ENCODE results near the gene NXPH1. TPM values are rescaled to one million over a fixed set of nuclear protein-coding genes. Genes with fewer than 3 reads are reported as not detected.

Gene NXPH1
- total and polyA plus RNA-seq, 10 donors = not detected

GRCh38 chr7:8773518-8773917 is 340.1 kb downstream of the NXPH1 start:
- no peaks in the 10 kb centered on the region for H3K36me3 ChIP-seq
- peaks cover 0 to 10% (median 4%) of the 10 kb centered on the region in 8 donors for H3K9me3 ChIP-seq
- DNase-seq = no peak
- no peak overlapping the region for H3K4me3 ChIP-seq
- no peaks in the 10 kb centered on the region for H3K27me3 ChIP-seq (replicated peaks in 1 of 7)
- no peak for TF ChIP-seq POLR2AphosphoS5 (IDR thresholded peaks at IDR 0.05)
- TF ChIP-seq, protein P1, sequence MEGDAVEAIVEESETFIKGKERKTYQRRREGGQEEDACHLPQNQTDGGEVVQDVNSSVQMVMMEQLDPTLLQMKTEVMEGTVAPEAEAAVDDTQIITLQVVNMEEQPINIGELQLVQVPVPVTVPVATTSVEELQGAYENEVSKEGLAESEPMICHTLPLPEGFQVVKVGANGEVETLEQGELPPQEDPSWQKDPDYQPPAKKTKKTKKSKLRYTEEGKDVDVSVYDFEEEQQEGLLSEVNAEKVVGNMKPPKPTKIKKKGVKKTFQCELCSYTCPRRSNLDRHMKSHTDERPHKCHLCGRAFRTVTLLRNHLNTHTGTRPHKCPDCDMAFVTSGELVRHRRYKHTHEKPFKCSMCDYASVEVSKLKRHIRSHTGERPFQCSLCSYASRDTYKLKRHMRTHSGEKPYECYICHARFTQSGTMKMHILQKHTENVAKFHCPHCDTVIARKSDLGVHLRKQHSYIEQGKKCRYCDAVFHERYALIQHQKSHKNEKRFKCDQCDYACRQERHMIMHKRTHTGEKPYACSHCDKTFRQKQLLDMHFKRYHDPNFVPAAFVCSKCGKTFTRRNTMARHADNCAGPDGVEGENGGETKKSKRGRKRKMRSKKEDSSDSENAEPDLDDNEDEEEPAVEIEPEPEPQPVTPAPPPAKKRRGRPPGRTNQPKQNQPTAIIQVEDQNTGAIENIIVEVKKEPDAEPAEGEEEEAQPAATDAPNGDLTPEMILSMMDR (IDR thresholded peaks at IDR 0.05 in 8 of 11, conservative IDR thresholded peaks at IDR 0.05 in 3 of 11) = no peak
- no peak for TF ChIP-seq POLR2A (IDR thresholded peaks at IDR 0.05)
- intact Hi-C loops (cut with DNase I; ENCODE audit: low total_unique reads) = no loop called here
- no peak overlapping the region for H3K27ac ChIP-seq
- no peaks in the 10 kb centered on the region for H3K4me1 ChIP-seq

- no peak for TF ChIP-seq POLR2A (IDR thresholded peaks at IDR 0.05)
- TF ChIP-seq, protein P1 (IDR thresholded peaks at IDR 0.05 in 8 of 11, conservative IDR thresholded peaks at IDR 0.05 in 3 of 11) = no peak
- no peak for TF ChIP-seq POLR2AphosphoS5 (IDR thresholded peaks at IDR 0.05)
- intact Hi-C loops (cut with DNase I; ENCODE audit: low total_unique reads) = no loop called here
- no peaks in the 10 kb centered on the region for H3K4me1 ChIP-seq
- no peak overlapping the region for H3K4me3 ChIP-seq
- 69 to 88% (median 80%) methylated on average over 2 of the region's 2 CpGs for WGBS, 5 donors
- no peak overlapping the region for H3K27ac ChIP-seq
- no peak for DNase-seq
- H3K36me3 ChIP-seq = no peaks in the 10 kb centered on the region
- H3K9me3 ChIP-seq = peaks cover 0 to 5% (median 1%) of the 10 kb centered on the region in 8 donors
- H3K27me3 ChIP-seq (replicated peaks in 1 of 7) = no peaks in the 10 kb centered on the region
These were observed 345.1 kb downstream of the NXPH1 start for GRCh38 chr7:8778459-8778858.

DNA sequence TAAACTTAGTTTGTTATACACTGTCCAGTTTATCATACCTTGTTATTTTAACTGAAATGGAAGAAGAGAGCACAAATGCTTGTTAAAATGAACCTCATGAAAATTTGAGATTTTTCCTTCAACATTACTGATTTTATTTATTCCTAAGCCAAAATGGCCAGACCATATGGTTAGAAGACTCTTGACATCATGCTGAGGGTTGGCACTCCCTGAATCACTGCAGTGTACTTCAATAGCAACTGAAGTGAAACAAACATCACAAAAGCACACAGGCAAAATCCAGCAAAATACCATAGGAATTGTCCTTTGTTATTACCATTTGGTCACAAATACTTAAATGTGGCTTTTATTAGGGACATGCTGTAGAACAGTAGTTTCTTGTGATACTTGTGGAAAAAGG is 347.8 kb downstream of the NXPH1 start:
- intact Hi-C loops (cut with DNase I; ENCODE audit: low total_unique reads) = no loop called here
- Histone ChIP-seq H3K27ac (no peak overlapping the region), H3K4me1 (no peaks in the 10 kb centered on the region)

GRCh38 chr7:8783229-8783628 is 349.8 kb downstream of the NXPH1 start:
- TF ChIP-seq POLR2AphosphoS5 (IDR thresholded peaks at IDR 0.05) = no peak
- 6 to 19% (median 10%) methylated on average over 2 of the region's 2 CpGs for WGBS, 5 donors
- H3K4me3 ChIP-seq = no peak overlapping the region
- DNase-seq = no peak
- H3K27me3 ChIP-seq (replicated peaks in 1 of 7) = no peaks in the 10 kb centered on the region
- no peaks in the 10 kb centered on the region for H3K4me1 ChIP-seq
- no peaks in the 10 kb centered on the region for H3K36me3 ChIP-seq
- H3K9me3 ChIP-seq = peaks cover 0 to 12% (median 0%) of the 10 kb centered on the region in 8 donors
- intact Hi-C loops (cut with DNase I; ENCODE audit: low total_unique reads) = no loop called here
- no peak overlapping the region for H3K27ac ChIP-seq

More for the DNA sequence above, 347.8 kb downstream of the NXPH1 start:
- Histone ChIP-seq H3K27me3 (replicated peaks in 1 of 7) (no peaks in the 10 kb centered on the region), H3K36me3 (no peaks in the 10 kb centered on the region), H3K4me3 (no peak overlapping the region), H3K9me3 (peaks cover 0 to 7% (median 0%) of the 10 kb centered on the region in 8 donors)
- DNase-seq = no peak
- TF ChIP-seq POLR2A (IDR thresholded peaks at IDR 0.05) (no peak), POLR2AphosphoS5 (IDR thresholded peaks at IDR 0.05) (no peak)
- TF ChIP-seq, protein P1 (IDR thresholded peaks at IDR 0.05 in 8 of 11, conservative IDR thresholded peaks at IDR 0.05 in 3 of 11) = no peak

DNA sequence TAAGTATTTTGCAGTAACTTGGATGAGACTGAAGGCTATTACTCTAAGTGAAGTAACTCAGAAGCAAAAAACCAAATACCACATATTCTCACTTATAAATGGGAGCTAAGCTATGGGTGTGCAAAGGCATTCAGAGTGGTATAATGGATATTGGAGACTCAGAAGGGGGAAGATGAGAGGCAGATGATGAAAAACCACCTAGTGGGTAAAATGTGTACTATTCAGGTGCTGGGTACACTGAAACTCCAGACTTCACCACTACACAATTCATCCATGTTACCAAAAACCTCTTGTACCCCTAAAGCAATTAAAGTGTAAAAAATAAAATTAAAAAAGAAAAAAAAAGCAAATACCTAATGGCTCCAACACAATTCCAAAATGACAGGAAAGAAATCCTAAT is 351.7 kb downstream of the NXPH1 start:
- DNase-seq = no peak
- no peak overlapping the region for H3K27ac ChIP-seq
- H3K9me3 ChIP-seq = peaks cover 0 to 12% (median 0%) of the 10 kb centered on the region in 8 donors
- H3K27me3 ChIP-seq (replicated peaks in 1 of 7) = no peaks in the 10 kb centered on the region
- intact Hi-C loops (cut with DNase I; ENCODE audit: low total_unique reads) = no loop called here
- no peaks in the 10 kb centered on the region for H3K36me3 ChIP-seq
- TF ChIP-seq POLR2AphosphoS5 (IDR thresholded peaks at IDR 0.05) (no peak), POLR2A (IDR thresholded peaks at IDR 0.05) (no peak)
- TF ChIP-seq, protein P1 (IDR thresholded peaks at IDR 0.05 in 8 of 11, conservative IDR thresholded peaks at IDR 0.05 in 3 of 11) = no peak
- H3K4me3 ChIP-seq = no peak overlapping the region
- no peaks in the 10 kb centered on the region for H3K4me1 ChIP-seq

Measured in spleen (tissue), 11 donors.